HCT116 (cell line): ENCODE results near the gene TBC1D2B. TPM values are rescaled to one million over a fixed set of nuclear protein-coding genes. Genes with fewer than 3 reads are reported as not detected.

Source experiments
- ATAC-seq: fragments of 200-7000 bp; cut with Tn5 transposase; 2 replicates; pipeline ENCODE4 v1.9.1; 2020; ENCODE audit warnings: mild to moderate bottlenecking, moderate library complexity
- BruUV-seq: library from RNA; stranded (reverse); fragments of 400-500 nt; replicated peaks from 2 replicates; lab custom pipeline; 2021; lab: Mats Ljungman, UMichigan
- CTCF ChIA-PET: fragments of 300-600 bp; sonication (Branson Sonifier 250); formaldehyde crosslinking; loops from one replicate; lab custom pipeline; 2021; ENCODE audit warnings: antibody characterized with exemption; lab: Charles Lee
- POLR2A ChIA-PET: fragments of 300-600, 350-600 bp; sonication (Branson Sonifier 250); formaldehyde crosslinking; loops from one replicate; lab custom pipeline; 2021; ENCODE audit warnings: antibody characterized with exemption; lab: Charles Lee
- RAD21 ChIA-PET, 2 experiments: fragments of 300-600 bp; sonication (Branson Sonifier 250); formaldehyde crosslinking; loops; one replicate each; lab custom pipeline; 2023; ENCODE audit warnings: low total read pairs in 2 of 2; ENCODE audit not compliant: uncharacterized antibody in 2 of 2, unreplicated experiment in 2 of 2, low non-redundant PET in 1 of 2; lab: Charles Lee
- DNase-seq: peaks from one replicate; pipeline ENCODE4 v3.0.0-alpha.2; 2010; ENCODE audit warnings: low read depth, low spot score
- H2AFZ ChIP-seq: fragments of 200-600 bp; shearing (Covaris generic), sonication (generic); 2 replicates; pipeline ENCODE4 v1.6.1; 2017; ENCODE audit warnings: low read depth, mixed run types, mixed read lengths, antibody characterized with exemption, low read length; ENCODE audit not compliant: poor library complexity, severe bottlenecking
- H3K27ac ChIP-seq: 2 replicates; pipeline ENCODE4 v1.5.1; 2012; ENCODE audit warnings: low read depth, low read length
- H3K27me3 ChIP-seq: fragments of 200-600 bp; sonication (generic); 2 replicates; pipeline ENCODE4 v1.6.1; 2016; ENCODE audit warnings: mixed run types, low read length, mixed read lengths; ENCODE audit not compliant: insufficient read depth
- H3K36me3 ChIP-seq, 2 experiments: fragments of 200-500 bp in 1 of 2; fragments of 200-600 bp in 1 of 2; sonication (Bioruptor generic) in 1 of 2; sonication (generic) in 1 of 2; 2 replicates each; pipeline versions ENCODE4 v1.5.1 to v1.6.1; 2014 to 2016; ENCODE audit warnings: low read length in 2 of 2, inconsistent platforms in 1 of 2, mixed read lengths in 1 of 2, mixed run types in 1 of 2; ENCODE audit not compliant: insufficient read depth in 2 of 2, control insufficient read depth in 1 of 2
- H3K4me1 ChIP-seq, 2 experiments: fragments of 200-600 bp in 1 of 2; sonication (generic) in 1 of 2; 2 replicates each; pipeline versions ENCODE4 v1.5.1 to v1.6.1; 2012 to 2017; ENCODE audit warnings: low read length in 2 of 2, inconsistent platforms in 1 of 2, mild to moderate bottlenecking in 1 of 2, mixed read lengths in 1 of 2, mixed run types in 1 of 2, moderate library complexity in 1 of 2; ENCODE audit not compliant: insufficient read depth in 2 of 2, control insufficient read depth in 1 of 2
- H3K4me2 ChIP-seq: fragments of 200-600 bp; sonication (generic); 2 replicates; pipeline ENCODE4 v1.6.1; 2017; ENCODE audit warnings: mixed run types, low read length, mixed read lengths
- H3K4me3 ChIP-seq, 2 experiments: fragments of 200-600 bp in 1 of 2; sonication (generic) in 1 of 2; replicated peaks in 1 of 2; 2 replicates each; pipeline ENCODE4 v1.5.1; 2011 to 2016; ENCODE audit warnings: low read length in 2 of 2, control low read depth in 1 of 2, low read depth in 1 of 2, mild to moderate bottlenecking in 1 of 2, mixed read lengths in 1 of 2, mixed run types in 1 of 2
- H3K79me2 ChIP-seq: fragments of 200-600 bp; sonication (generic); 2 replicates; pipeline ENCODE4 v1.6.1; 2017; ENCODE audit warnings: mild to moderate bottlenecking, mixed run types, low read length, moderate library complexity, mixed read lengths; ENCODE audit not compliant: insufficient read depth
- H3K9ac ChIP-seq: fragments of 200-600 bp; sonication (generic); 2 replicates; pipeline ENCODE4 v1.6.1; 2016; ENCODE audit warnings: low read length, mixed read lengths
- H3K9me2 ChIP-seq: fragments of 200-600 bp; sonication (generic), shearing (Covaris generic); 2 replicates; pipeline ENCODE4 v1.6.1; 2017; ENCODE audit warnings: mixed run types, mild to moderate bottlenecking, moderate library complexity; ENCODE audit not compliant: insufficient read depth
- H3K9me3 ChIP-seq, 2 experiments: fragments of 200-500 bp in 1 of 2; fragments of 200-600 bp in 1 of 2; sonication (Bioruptor generic) in 1 of 2; sonication (generic) in 1 of 2; 2 replicates each; pipeline ENCODE4 v1.6.1; 2014 to 2017; ENCODE audit warnings: low read length in 2 of 2, mixed read lengths in 2 of 2, inconsistent platforms in 1 of 2, low read depth in 1 of 2, mild to moderate bottlenecking in 1 of 2, mixed run types in 1 of 2, moderate library complexity in 1 of 2; ENCODE audit not compliant: control insufficient read depth in 1 of 2, insufficient read depth in 1 of 2
- H4K20me1 ChIP-seq: fragments of 200-600 bp; sonication (generic), shearing (Covaris generic); 2 replicates; pipeline ENCODE4 v1.6.1; 2017; ENCODE audit warnings: mixed run types, mild to moderate bottlenecking, moderate library complexity; ENCODE audit not compliant: insufficient read depth
- CBX3 ChIP-seq: IDR thresholded peaks from 2 replicates; pipeline ENCODE4 v1.6.1; 2012; ENCODE audit warnings: low read depth
- CEBPB ChIP-seq: IDR thresholded peaks from 2 replicates; pipeline ENCODE4 v1.6.1; 2012; ENCODE audit warnings: low read depth
- ELF1 ChIP-seq: IDR thresholded peaks from 2 replicates; pipeline ENCODE4 v1.6.1; 2012; ENCODE audit warnings: low read depth, borderline replicate concordance
- EZH2 ChIP-seq: fragments of 200-600 bp; sonication (generic); IDR thresholded peaks from 2 replicates; pipeline ENCODE4 v1.6.1; 2017; ENCODE audit warnings: antibody characterized with exemption, mixed run types
- EZH2phosphoT487 ChIP-seq: fragments of 200-600 bp; IDR thresholded peaks from 2 replicates; pipeline ENCODE4 v1.6.1; 2018; ENCODE audit warnings: antibody characterized with exemption, borderline replicate concordance
- FOSL1 ChIP-seq: IDR thresholded peaks from 2 replicates; pipeline ENCODE4 v1.6.1; 2012; ENCODE audit warnings: low read depth
- JUND ChIP-seq: IDR thresholded peaks from 2 replicates; pipeline ENCODE4 v1.6.1; 2012
- MAX ChIP-seq: IDR thresholded peaks from 2 replicates; pipeline ENCODE4 v1.6.1; 2012
- POLR2A ChIP-seq: IDR thresholded peaks from 2 replicates; pipeline ENCODE4 v1.7.0; 2011; ENCODE audit warnings: borderline replicate concordance; ENCODE audit not compliant: insufficient read depth, insufficient read length; ENCODE audit errors: extremely low read depth
- RAD21 ChIP-seq: IDR thresholded peaks from 2 replicates; pipeline ENCODE4 v1.6.1; 2012; ENCODE audit warnings: low read depth, mild to moderate bottlenecking
- SIN3A ChIP-seq: IDR thresholded peaks from 2 replicates; pipeline ENCODE4 v1.6.1; 2012; ENCODE audit warnings: low read depth
- SP1 ChIP-seq: IDR thresholded peaks from 2 replicates; pipeline ENCODE4 v1.6.1; 2012; ENCODE audit warnings: low read depth
- SRF ChIP-seq: IDR thresholded peaks from 2 replicates; pipeline ENCODE4 v1.6.1; 2012; ENCODE audit warnings: low read depth
- YY1 ChIP-seq: IDR thresholded peaks from 2 replicates; pipeline ENCODE4 v1.6.1; 2011; ENCODE audit warnings: low read length, low read depth, moderate library complexity, mild to moderate bottlenecking; ENCODE audit not compliant: insufficient replicate concordance; ENCODE audit errors: extremely low read depth
- ZBTB33 ChIP-seq: IDR thresholded peaks from 2 replicates; pipeline ENCODE4 v1.6.1; 2011; ENCODE audit warnings: mild to moderate bottlenecking, low read length, moderate library complexity; ENCODE audit not compliant: insufficient replicate concordance; ENCODE audit errors: extremely low read depth
- intact Hi-C: fragments of 100-400 bp; cut with micrococcal nuclease; formaldehyde crosslinking; loops from 2 replicates; pipeline ENCODE4 v1.10.0; 2022
- total RNA-seq: library from RNA; stranded (reverse); gene quantifications from one replicate; pipeline ENCODE4 v1.2.1, GENCODE V29; 2021; ENCODE audit not compliant: unreplicated experiment

The TBC1D2B gene
- total RNA-seq, 1 experiment from 2014 or later, result 16.6 TPM

GRCh38 chr15:78085928-78086327, 8.4 kb upstream of the TBC1D2B start:
- H4K20me1 ChIP-seq, result no peaks in the 10 kb centered on the region
- H3K36me3 ChIP-seq, result no peaks in the 10 kb centered on the region
- no peak overlapping the region for H3K27ac ChIP-seq
- intact Hi-C loops, result no loop called here
- CTCF ChIA-PET, result no interaction called here
- H3K27me3 ChIP-seq, result no peaks in the 10 kb centered on the region
- H3K9ac ChIP-seq, result no peak overlapping the region
- H3K4me2 ChIP-seq, result no peak overlapping the region
- no peak overlapping the region for H3K4me3 ChIP-seq
- TF ChIP-seq ELF1, result no peak
- TF ChIP-seq JUND, result no peak
- TF ChIP-seq CBX3, result no peak
- TF ChIP-seq CEBPB, result no peak
- no peak for TF ChIP-seq SIN3A
- no peak for TF ChIP-seq ZBTB33
- TF ChIP-seq FOSL1, result no peak
- no peak for TF ChIP-seq MAX
- no peak for TF ChIP-seq SRF
- no peak for TF ChIP-seq EZH2
- no peak for TF ChIP-seq SP1
- TF ChIP-seq, all 23 proteins: peak for 0
- Histone ChIP-seq H3K9me2 (no peaks in the 10 kb centered on the region), H3K9me3 (no peaks in the 10 kb centered on the region), H3K4me1 (no peaks in the 10 kb centered on the region), H3K79me2 (no peaks in the 10 kb centered on the region), H2AFZ (no peak overlapping the region)
- DNase-seq (no peak), ATAC-seq (no peak)
- BruUV-seq, result no TSS peak
- ChIA-PET POLR2A (no interaction called here), RAD21 (no interaction called here)

GRCh38 chr15:78084449-78084750, 6.9 kb upstream of the TBC1D2B start:
- POLR2A ChIA-PET, result no interaction called here
- Histone ChIP-seq H3K4me2 (no peak overlapping the region), H3K9me3 (no peaks in the 10 kb centered on the region), H2AFZ (no peak overlapping the region), H3K27ac (no peak overlapping the region), H3K36me3 (no peaks in the 10 kb centered on the region), H3K27me3 (no peaks in the 10 kb centered on the region), H3K79me2 (no peaks in the 10 kb centered on the region), H3K4me1 (no peaks in the 10 kb centered on the region), H4K20me1 (no peaks in the 10 kb centered on the region), H3K4me3 (no peak overlapping the region), H3K9ac (no peak overlapping the region), H3K9me2 (no peaks in the 10 kb centered on the region)
- RAD21 ChIA-PET, result no interaction called here
- intact Hi-C loops, result no loop called here
- ATAC-seq (no peak), DNase-seq (no peak)
- no peak for TF ChIP-seq SRF
- no peak for TF ChIP-seq YY1
- TF ChIP-seq ELF1, result no peak
- TF ChIP-seq JUND, result no peak
- no peak for TF ChIP-seq EZH2phosphoT487
- TF ChIP-seq POLR2A, result no peak
- no peak for TF ChIP-seq EZH2
- no peak for TF ChIP-seq RAD21
- CTCF ChIA-PET, result no interaction called here
- BruUV-seq, result no TSS peak
